ENCODE results near the gene KIF26B. TPM values are rescaled to one million over a fixed set of nuclear protein-coding genes. Genes with fewer than 3 reads are reported as not detected.

Gene KIF26B
- total RNA-seq, 1 donor from 2014 or later: 69.7 TPM

DNA sequence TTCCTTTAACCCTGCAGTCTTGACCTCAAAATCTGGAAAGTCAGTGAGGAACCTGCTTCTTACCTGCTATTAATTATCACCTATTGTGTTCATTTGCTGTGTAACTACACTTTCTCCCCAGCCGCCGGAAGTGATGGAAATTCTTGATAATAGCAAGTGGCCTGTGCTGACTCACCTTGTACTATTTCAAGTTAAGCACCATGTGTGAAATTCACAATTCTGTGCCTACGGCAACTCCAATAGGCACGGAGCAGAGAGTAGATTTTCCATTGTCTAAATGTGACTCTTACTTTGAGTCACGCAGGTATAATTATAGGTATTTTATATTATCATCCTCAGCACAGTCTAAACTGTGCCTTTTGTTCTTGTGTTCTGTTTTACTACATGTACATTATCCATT is 466.8 kb downstream of the KIF26B start:
- H3K9me3 Mint-ChIP-seq: no peaks in the 10 kb centered on the region
- no peaks in the 10 kb centered on the region for H3K27me3 Mint-ChIP-seq (ENCODE audit: low read depth)
- no peak for DNase-seq (ENCODE audit: low spot score in 2 of 2, unreplicated experiment in 2 of 2)
- no peak overlapping the region for H3K27ac Mint-ChIP-seq
- H3K4me3 Mint-ChIP-seq: no peak overlapping the region
- no peak for TF ChIP-seq CTCF (IDR thresholded peaks at IDR 0.05; ENCODE audit: unreplicated experiment)
- peaks cover 3% of the 10 kb centered on the region for H3K4me1 Mint-ChIP-seq
- H3K36me3 Mint-ChIP-seq: peaks cover 6% of the 10 kb centered on the region

GRCh38 chr1:245622332-245623014 is 467.7 kb downstream of the KIF26B start:
- DNase-seq (ENCODE audit: low spot score in 2 of 2, unreplicated experiment in 2 of 2): no peak

GRCh38 chr1:245641384-245641783 is 486.6 kb downstream of the KIF26B start:
- TF ChIP-seq CTCF (IDR thresholded peaks at IDR 0.05; ENCODE audit: unreplicated experiment): no peak
- H3K4me1 Mint-ChIP-seq: no peaks in the 10 kb centered on the region
- DNase-seq (ENCODE audit: low spot score in 2 of 2, unreplicated experiment in 2 of 2): no peak
- H3K36me3 Mint-ChIP-seq: peaks cover 48% of the 10 kb centered on the region
- H3K27me3 Mint-ChIP-seq (ENCODE audit: low read depth): no peaks in the 10 kb centered on the region
- H3K9me3 Mint-ChIP-seq: peaks cover 73% of the 10 kb centered on the region
- no peak overlapping the region for H3K4me3 Mint-ChIP-seq
- H3K27ac Mint-ChIP-seq: no peak overlapping the region

More at GRCh38 chr1:245622332-245623014, 467.7 kb downstream of the KIF26B start:
- peaks cover 11% of the 10 kb centered on the region for H3K36me3 Mint-ChIP-seq
- H3K27ac Mint-ChIP-seq: no peak overlapping the region
- peaks cover 3% of the 10 kb centered on the region for H3K4me1 Mint-ChIP-seq
- no peak overlapping the region for H3K4me3 Mint-ChIP-seq
- peaks cover 4% of the 10 kb centered on the region for H3K9me3 Mint-ChIP-seq
- TF ChIP-seq CTCF (IDR thresholded peaks at IDR 0.05; ENCODE audit: unreplicated experiment): no peak
- H3K27me3 Mint-ChIP-seq (ENCODE audit: low read depth): no peaks in the 10 kb centered on the region

- Mint-ChIP-seq H3K4me3 (no peak overlapping the region), H3K9me3 (peaks cover 38% of the 10 kb centered on the region), H3K27me3 (ENCODE audit: low read depth) (no peaks in the 10 kb centered on the region), H3K27ac (no peak overlapping the region), H3K36me3 (peaks cover 44% of the 10 kb centered on the region), H3K4me1 (no peaks in the 10 kb centered on the region)
- TF ChIP-seq CTCF (IDR thresholded peaks at IDR 0.05; ENCODE audit: unreplicated experiment): no peak
- no peak for DNase-seq (ENCODE audit: low spot score in 2 of 2, unreplicated experiment in 2 of 2)
Measured at GRCh38 chr1:245645406-245645805, 490.6 kb downstream of the KIF26B start.

GRCh38 chr1:245645894-245646293 is 491.1 kb downstream of the KIF26B start:
- Mint-ChIP-seq H3K9me3 (peaks cover 33% of the 10 kb centered on the region), H3K27me3 (ENCODE audit: low read depth) (no peaks in the 10 kb centered on the region), H3K36me3 (peaks cover 43% of the 10 kb centered on the region), H3K4me1 (no peaks in the 10 kb centered on the region), H3K27ac (no peak overlapping the region), H3K4me3 (no peak overlapping the region)
- DNase-seq (ENCODE audit: low spot score in 2 of 2, unreplicated experiment in 2 of 2): no peak
- no peak for TF ChIP-seq CTCF (IDR thresholded peaks at IDR 0.05; ENCODE audit: unreplicated experiment)

Measured in mesothelial cell of epicardium (in vitro differentiated cells).